ENCODE measurements around the gene CDC14A.

CDC14A gene

DNA sequence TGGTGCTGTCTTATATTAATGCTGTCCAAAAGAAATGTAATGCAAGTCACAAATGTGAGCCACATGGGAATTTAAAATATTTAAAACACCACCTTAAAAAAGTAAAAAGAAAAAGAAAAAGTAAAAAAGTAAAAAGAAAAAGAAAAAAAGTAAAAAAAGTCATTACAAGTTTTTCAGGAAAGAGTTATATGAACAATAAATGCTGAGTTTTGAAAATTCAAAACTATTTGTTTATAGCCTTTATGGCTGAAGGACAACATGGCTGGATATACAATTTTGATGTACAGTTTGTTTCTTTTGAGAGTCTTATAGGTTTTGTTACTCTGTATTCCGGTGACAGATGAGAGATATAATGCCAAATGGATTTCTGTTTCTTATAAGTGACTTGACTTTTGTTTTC is 214.8 kb downstream of the CDC14A start:
- no peaks in the 10 kb centered on the region for H3F3A ChIP-seq (ENCODE audit: insufficient read depth)
- H3K4me3 ChIP-seq (ENCODE audit: insufficient read depth, low read length, poor library complexity, severe bottlenecking) = no peak overlapping the region
- H3K27ac ChIP-seq (ENCODE audit: low read depth, low read length) = no peak overlapping the region
- TF ChIP-seq, protein P1, sequence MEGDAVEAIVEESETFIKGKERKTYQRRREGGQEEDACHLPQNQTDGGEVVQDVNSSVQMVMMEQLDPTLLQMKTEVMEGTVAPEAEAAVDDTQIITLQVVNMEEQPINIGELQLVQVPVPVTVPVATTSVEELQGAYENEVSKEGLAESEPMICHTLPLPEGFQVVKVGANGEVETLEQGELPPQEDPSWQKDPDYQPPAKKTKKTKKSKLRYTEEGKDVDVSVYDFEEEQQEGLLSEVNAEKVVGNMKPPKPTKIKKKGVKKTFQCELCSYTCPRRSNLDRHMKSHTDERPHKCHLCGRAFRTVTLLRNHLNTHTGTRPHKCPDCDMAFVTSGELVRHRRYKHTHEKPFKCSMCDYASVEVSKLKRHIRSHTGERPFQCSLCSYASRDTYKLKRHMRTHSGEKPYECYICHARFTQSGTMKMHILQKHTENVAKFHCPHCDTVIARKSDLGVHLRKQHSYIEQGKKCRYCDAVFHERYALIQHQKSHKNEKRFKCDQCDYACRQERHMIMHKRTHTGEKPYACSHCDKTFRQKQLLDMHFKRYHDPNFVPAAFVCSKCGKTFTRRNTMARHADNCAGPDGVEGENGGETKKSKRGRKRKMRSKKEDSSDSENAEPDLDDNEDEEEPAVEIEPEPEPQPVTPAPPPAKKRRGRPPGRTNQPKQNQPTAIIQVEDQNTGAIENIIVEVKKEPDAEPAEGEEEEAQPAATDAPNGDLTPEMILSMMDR (IDR thresholded peaks at IDR 0.05; ENCODE audit: insufficient read depth, low read length, poor library complexity, severe bottlenecking) = no peak
- TF ChIP-seq EZH2phosphoT487 (conservative IDR thresholded peaks at IDR 0.05; ENCODE audit: low read length) = no peak
- no peaks in the 10 kb centered on the region for H4K20me1 ChIP-seq (ENCODE audit: low read depth, low read length)
- H3K9me2 ChIP-seq (replicated peaks; ENCODE audit: insufficient read depth, low read length) = no peaks in the 10 kb centered on the region
- no peak overlapping the region for H2AFZ ChIP-seq (ENCODE audit: low read depth, low read length, severe bottlenecking)
- no peak overlapping the region for H3K4me2 ChIP-seq (ENCODE audit: low read depth, low read length, poor library complexity, severe bottlenecking)
- no peaks in the 10 kb centered on the region for H3K9me3 ChIP-seq (ENCODE audit: insufficient read depth, low read length)
- H3K79me2 ChIP-seq (ENCODE audit: insufficient read depth, low read length) = no peaks in the 10 kb centered on the region
- no peaks in the 10 kb centered on the region for H3K36me3 ChIP-seq (ENCODE audit: low read length)
- no peak overlapping the region for H3K9ac ChIP-seq (ENCODE audit: low read length)
- H3K27me3 ChIP-seq (ENCODE audit: low read length) = no peaks in the 10 kb centered on the region
